ENCODE data around the gene SLC39A1. TPM values are rescaled to one million over a fixed set of nuclear protein-coding genes. Genes with fewer than 3 reads are reported as not detected.

SLC39A1 gene
- total and polyA plus RNA-seq, 2 donors (not counting 3 experiments of a cell fraction or from before 2014, with no cell fraction given) = 75.8 to 98.0 TPM

- TF ChIP-seq MYC (IDR thresholded peaks at IDR 0.05; ENCODE audit: low read depth, low read length) (no peak), JUN (IDR thresholded peaks at IDR 0.05; ENCODE audit: borderline replicate concordance, insufficient read depth, insufficient read length, low read depth) (no peak), EZH2 (IDR thresholded peaks at IDR 0.05; ENCODE audit: borderline replicate concordance, low read depth, low read length, severe bottlenecking) (no peak), FOS (IDR thresholded peaks at IDR 0.05; ENCODE audit: borderline replicate concordance, insufficient read depth, low read length) (no peak), POLR2A (IDR thresholded peaks at IDR 0.05; ENCODE audit: low read depth, low read length) (no peak), GATA2 (IDR thresholded peaks at IDR 0.05; ENCODE audit: insufficient read depth, insufficient read length, low read depth, low read length) (no peak), CTCF (IDR thresholded peaks at IDR 0.05; ENCODE audit: extremely low read depth in 1 of 2, insufficient read depth in 1 of 2, low read depth in 1 of 2, low read length in 2 of 2) (no peak)
- no peaks in the 10 kb centered on the region for H4K20me1 ChIP-seq (replicated peaks; ENCODE audit: control insufficient read depth, extremely low read depth, insufficient read depth, low read length)
- H3K4me3 ChIP-seq (replicated peaks in 1 of 3; ENCODE audit: insufficient read depth in 1 of 3, low read depth in 1 of 3, low read length in 3 of 3) = no peak overlapping the region
- no peak for FAIRE-seq
- H3K9me1 ChIP-seq (replicated peaks; ENCODE audit: control insufficient read depth, extremely low read depth, insufficient read depth, low read length) = no peaks in the 10 kb centered on the region
- H3K79me2 ChIP-seq (ENCODE audit: control insufficient read depth, insufficient read depth, low read length) = no peaks in the 10 kb centered on the region
- H3K27me3 ChIP-seq (ENCODE audit: control insufficient read depth in 2 of 2, insufficient read depth in 2 of 2, low read length in 2 of 2) = no peaks in the 10 kb centered on the region
- POLR2A ChIA-PET = no interaction called here
- peaks cover 5 to 22% of the 10 kb centered on the region in 2 experiments for H3K36me3 ChIP-seq (ENCODE audit: control insufficient read depth in 2 of 2, extremely low read depth in 1 of 2, insufficient read depth in 2 of 2, low read length in 2 of 2)
- no peak overlapping the region for H2AFZ ChIP-seq (ENCODE audit: low read depth, low read length)
- intact Hi-C loops (cut with micrococcal nuclease) = loop anchor here (1.0 kb wide), 1 partner anchor 33 kb away; the partner anchor contains the start of gene SLC39A1
- no peak overlapping the region for H3K9ac ChIP-seq (replicated peaks; ENCODE audit: extremely low read depth, insufficient read depth, low read length)
- CTCF ChIA-PET = interaction anchor here (2.0 to 5.1 kb wide), 5 partner anchors 10 to 133 kb away, joined by 5 to 34 read pairs (median 11); partner anchors contain the start of gene DENND4B
- H3K9me3 ChIP-seq (replicated peaks; ENCODE audit: control insufficient read depth, insufficient read depth, low read length) = no peaks in the 10 kb centered on the region
- BruUV-seq (replicated peaks) = TSS peak; percentile 39
- no peak overlapping the region for H3K4me2 ChIP-seq (ENCODE audit: insufficient read depth, low read length)
- H3K27ac ChIP-seq (ENCODE audit: insufficient read depth, low read depth, low read length) = no peak overlapping the region
- dilution Hi-C loops (cut with MboI; ENCODE audit: extremely low pct_ligation_motif_present, low sequenced_read_pairs) = no loop called here
- DNase-seq (ENCODE audit: low read depth, low spot score) = no peak
- peaks cover 15% of the 10 kb centered on the region for H3K4me1 ChIP-seq (ENCODE audit: control insufficient read depth, extremely low read depth, insufficient read depth, low read length)
These were observed 33.1 kb downstream of the SLC39A1 start for GRCh38 chr1:153929981-153930948.
